HG02938 (cell line): Measurements from ENCODE around the gene COX7A1.
"Not testable (repeated sequence)": the region's sequence is repeated elsewhere in the genome, so short reads cannot be mapped to it uniquely, and the experiment has no call there.

Experiments
- ATAC-seq: cut with Tn5 transposase; IDR thresholded peaks from one replicate; pipeline ENCODE4 v1.9.1; 2021; ENCODE audit warnings: mild to moderate bottlenecking, moderate library complexity; ENCODE audit not compliant: unreplicated experiment

The COX7A1 gene

DNA sequence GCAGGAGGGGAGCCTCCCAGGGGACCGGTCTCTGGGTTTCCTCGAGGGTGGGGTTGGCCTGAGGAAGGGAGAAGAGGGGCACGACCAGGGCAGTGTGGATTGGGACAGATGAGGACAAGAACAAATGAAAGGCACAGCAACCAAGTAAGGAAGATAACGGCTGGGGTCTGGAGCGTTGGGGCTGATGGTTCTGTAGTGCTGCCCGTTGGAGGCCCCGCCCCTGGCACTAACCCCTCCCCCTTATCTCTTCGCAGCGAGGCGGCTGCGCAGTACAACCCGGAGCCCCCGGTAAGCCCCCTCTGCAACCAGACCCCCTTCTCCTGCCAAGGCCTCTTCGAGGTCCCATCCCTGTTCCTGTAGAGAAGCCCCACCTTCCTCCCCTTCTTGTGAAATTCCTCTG is 10.2 kb downstream of the COX7A1 start:
- no peak for ATAC-seq

DNA sequence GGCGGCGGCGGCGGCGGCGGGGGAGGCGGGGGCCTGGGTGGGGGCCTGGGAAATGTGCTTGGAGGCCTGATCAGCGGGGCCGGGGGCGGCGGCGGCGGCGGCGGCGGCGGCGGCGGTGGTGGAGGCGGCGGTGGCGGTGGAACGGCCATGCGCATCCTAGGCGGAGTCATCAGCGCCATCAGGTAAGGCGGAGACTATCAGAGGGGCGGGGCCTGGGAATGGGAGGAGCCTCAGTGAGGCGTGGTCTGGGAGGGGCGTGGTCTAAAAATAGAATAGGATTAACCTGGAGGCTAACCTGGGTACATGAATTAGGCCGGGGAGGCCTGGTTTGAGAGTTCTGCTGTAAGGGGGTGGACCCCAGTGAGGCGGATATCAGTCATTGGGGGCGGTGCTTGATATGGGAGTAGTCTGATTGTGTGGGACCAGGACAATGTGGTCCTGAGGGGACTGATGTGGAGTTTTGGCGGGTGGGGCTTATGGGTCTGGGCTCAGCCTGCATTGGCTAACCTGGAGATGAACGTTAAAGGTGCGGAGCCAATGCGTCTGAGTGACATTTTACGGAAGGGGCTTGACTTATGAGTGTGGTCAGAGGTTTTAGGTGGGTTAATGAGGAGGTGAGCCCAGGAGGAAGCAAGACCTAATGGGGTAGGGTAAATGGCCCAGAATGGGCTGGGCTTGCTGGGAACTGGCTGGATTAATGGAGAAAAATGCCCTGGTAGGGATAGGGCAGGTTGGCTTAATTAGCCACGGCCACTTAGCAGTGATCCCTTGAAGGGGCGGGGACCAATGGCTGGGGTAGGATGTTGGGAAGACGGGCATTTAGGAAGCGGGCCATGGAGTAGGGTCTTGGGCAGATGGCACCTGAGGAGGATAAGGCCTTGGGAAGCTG is 11.0 kb downstream of the COX7A1 start:
- ATAC-seq: no peak

DNA sequence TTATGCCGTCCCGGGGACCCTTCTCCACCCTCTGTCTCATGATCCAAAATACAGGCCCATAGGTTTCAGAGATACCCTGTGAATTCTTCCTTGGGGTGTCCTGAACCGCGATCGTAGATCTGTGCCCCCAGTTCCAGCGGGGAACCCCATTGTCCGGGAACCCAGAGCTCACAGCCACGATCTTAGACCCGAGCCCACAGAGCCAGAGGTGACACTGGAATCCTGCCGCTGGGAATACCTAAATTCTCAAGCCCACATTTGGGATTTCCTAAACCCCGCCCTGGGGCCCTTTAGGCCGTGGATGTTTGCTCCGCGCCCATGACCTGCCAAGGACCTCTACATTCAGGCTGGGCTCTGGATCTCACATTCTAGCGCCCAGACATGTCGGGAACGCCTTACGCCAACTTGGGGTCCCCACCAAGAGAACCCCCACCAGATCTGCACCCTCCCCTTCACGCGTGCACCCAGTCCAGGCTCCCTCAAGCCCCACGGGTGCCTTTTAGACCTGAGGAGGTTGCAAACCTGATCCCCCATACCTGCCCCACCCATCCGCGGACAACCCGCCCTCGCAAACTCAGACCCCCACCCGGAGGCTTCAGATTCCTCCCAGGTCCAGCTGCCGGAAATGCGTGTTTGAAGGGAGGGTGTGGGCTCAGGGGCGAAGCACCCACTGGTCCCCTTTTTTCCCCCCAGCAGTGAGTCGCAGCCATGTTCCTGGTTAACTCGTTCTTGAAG is 11.8 kb downstream of the COX7A1 start:
- ATAC-seq: no peak

DNA sequence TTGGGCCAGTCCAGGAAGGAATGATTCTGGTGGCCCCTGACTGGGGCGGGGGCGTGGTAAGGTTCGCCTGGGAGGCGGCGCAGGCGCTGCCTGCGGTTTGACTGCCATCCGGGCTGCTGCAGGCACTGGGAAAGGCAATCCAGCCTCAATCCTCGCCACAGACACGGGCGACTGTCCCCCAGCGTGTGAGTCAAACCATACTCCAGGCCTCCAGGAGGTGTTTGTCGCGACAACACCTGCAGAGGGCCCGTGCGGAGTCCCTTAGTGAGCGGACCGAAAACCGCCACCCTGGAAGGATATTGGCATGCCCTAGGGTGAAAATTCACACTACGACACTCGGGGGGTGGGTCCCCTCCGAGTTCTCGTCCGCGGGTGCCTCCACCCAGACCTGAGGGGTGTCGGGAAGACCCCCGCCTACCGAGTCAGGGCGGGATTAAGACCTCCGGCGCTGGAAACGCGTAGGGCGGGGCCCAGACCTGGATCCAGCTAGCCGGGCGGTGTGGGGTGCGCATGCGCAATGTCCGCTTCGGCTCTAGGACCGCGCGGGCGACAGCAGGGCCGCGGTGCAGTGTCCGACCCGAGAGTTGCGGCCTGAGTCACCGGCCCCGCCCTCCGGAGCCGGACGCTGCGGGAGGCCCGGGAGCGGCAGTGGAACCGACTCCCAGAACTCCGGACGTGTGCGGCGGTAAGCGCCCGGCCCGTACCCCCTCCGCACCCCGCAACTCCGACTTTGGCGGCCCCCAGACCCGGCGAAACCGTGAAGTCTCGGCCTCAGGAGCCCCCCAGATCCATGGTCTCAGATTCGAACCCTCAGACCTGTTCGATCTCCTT is 12.6 kb downstream of the COX7A1 start, which contains the start of gene CAPNS1:
TSS of gene CAPNS1 (plus strand) at position 594 of the 831 bp plus-strand sequence. CDS start 946 bp downstream, outside the sequence.
- peak; percentile 75 for ATAC-seq

DNA sequence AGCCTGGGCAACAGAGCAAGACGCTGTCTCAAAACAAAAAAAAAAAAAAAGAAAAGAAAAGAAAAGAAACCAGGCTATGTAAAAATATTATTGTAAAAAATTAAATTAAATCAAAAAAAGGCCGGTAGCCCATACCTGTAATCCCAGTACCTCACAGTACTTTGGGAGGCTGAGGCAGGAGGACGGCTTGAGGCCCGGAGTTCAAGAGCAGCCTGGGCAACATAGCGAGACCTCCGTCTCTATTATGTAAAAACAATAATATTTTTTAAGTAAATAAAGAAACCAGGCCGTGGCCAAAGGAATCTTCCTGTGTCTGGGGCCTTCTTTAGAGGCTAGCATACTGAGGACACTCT is 13.2 kb downstream of the COX7A1 start:
- no peak for ATAC-seq

DNA sequence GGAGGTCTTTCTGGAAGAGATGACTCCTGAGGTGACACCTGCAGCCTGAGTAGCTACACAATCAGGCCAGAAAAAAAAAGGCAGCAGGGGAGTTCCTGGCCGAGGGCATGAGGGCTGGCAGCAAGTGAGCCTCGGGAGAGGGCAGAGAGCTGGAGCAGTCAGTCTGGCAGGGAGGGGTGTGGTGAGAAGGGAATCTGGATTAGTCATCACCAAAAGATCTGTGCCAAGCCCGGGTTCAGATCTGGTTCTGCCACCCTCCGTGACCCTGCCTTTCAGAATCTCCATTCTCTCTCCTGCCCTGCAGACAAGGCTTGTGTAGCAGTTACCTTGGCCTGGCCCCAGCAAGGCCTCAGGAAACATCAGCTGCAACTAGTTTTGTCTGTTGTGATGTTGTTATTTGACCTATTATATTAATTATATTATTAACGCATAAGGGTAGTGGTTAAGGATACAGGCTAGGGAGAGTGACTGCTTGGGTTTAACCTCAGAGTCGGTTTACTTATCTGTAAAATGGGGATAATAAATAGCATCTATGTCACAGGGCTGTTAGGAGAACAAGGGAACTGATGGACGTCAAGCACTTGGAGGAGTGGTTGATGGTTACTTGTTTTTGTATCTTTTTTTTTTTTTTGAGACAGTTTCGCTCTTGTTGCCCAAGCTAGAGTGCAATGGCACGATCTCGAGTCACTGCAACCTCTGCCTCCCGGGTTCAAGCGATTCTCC is 15.1 kb downstream of the COX7A1 start:
- no peak for ATAC-seq

DNA sequence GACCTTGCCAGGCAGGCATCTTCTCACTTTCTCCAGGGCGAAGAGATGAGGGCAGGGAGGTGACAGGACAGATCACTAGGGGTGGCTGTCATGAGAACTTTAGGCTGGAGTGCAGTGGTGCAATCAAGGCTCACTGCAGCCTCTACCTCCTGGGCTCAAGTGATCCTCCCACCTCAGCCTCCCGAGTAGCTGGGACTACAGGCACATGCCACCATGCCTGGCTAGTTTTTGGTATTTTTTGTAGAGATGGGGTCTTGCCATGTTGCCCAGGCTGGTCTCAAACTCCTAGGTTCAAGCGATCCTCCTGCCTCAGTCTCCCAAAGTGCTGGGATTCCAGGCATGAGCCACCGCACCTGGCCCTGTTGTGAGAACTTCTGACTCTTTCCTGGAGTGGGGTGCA is 17.4 kb downstream of the COX7A1 start:
- not testable (repeated sequence) for ATAC-seq

DNA sequence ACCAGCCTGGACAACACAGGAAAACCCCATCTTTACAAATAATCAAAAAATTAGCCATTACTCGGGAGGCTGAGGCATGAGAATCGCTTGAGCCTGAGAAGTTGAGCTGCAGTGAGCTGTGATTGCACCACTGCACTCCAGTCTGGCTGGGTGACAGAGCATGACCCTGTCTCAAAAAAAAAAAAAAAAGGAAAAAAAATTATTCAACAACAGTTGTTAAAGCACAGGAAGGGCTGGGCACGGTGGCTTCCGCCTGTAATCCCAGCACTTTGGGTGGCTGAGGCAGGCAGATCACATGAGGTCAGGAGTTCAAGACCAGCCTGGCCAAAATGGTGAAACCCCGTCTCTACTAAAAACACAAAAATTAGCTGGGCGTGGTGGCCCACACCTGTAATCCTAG is 21.0 kb downstream of the COX7A1 start:
- not testable (repeated sequence) for ATAC-seq

DNA sequence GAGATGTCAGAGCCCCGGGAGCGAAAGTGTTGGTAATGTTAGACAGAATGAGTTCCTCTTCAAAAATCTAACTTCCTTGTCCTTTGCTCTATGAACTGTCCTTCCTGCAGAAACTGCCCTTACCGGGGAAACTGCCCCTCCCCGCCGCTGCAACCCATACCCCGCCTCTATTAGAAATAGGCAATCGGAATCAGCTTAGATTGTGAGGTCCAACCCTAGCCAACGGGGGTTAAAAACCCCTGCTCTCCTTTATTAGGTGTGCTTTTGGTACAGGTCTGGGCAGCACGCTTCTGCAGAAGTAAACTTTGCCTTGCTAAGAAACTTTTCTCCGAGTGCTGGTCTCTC is 23.9 kb downstream of the COX7A1 start:
- no peak for ATAC-seq

DNA sequence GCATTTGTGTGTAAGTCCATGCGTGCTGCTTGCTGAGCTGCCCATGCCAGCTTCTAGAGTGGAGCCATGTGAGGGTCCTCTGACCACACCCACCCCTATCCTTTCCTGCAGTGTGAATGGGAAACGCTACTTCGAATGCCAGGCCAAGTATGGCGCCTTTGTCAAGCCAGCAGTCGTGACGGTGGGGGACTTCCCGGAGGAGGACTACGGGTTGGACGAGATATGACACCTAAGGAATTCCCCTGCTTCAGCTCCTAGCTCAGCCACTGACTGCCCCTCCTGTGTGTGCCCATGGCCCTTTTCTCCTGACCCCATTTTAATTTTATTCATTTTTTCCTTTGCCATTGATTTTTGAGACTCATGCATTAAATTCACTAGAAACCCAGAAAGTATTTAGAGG is 26.7 kb downstream of the COX7A1 start:
- ATAC-seq: no peak

DNA sequence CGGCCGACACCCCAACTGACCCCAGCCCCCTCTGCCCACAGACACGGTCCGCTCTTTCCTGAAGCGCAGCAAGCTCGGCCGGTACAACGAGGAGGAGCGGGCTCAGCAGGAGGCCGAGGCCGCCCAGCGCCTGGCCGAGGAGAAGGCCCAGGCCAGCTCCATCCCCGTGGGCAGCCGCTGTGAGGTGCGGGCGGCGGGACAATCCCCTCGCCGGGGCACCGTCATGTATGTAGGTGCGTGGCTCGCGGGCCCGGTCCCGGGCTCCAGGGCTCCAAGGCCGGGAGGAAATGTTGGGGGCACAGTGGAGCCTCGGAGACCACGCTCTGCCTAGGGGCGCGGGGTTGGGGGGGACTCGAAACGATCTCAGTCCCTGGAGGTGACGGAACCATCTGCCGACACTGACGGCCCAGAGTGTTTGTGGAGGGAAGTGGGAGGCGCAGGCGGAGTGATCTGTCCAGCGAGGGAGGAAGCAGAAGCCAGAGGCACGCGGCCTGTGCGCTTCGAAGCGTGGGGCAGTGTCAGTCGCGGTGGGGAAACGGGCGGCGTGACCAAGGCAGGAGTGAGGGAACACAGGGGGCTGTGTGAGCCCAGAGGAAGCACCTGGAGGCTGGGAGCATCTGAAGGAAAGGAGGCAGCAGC is 30.6 kb downstream of the COX7A1 start:
- ATAC-seq: no peak

DNA sequence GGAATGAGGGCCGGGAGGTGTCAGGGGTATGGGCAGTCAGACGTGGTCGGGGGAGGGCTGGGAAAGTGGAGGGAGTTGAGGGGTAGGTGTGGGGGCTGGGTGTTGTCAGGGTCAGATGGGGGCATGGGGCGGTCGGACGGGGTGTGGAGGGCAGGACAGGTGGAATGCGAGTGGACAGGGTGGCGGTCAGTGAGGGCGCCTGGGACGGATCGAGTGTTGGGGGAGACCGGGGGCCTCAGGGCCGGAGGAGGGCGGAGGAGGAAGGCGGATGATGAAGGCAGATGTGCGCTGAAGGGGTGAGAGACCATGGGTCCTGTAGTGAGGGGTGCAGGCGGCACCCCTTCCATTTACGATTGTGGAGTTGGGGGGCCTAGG is 31.3 kb downstream of the COX7A1 start:
- no peak for ATAC-seq

DNA sequence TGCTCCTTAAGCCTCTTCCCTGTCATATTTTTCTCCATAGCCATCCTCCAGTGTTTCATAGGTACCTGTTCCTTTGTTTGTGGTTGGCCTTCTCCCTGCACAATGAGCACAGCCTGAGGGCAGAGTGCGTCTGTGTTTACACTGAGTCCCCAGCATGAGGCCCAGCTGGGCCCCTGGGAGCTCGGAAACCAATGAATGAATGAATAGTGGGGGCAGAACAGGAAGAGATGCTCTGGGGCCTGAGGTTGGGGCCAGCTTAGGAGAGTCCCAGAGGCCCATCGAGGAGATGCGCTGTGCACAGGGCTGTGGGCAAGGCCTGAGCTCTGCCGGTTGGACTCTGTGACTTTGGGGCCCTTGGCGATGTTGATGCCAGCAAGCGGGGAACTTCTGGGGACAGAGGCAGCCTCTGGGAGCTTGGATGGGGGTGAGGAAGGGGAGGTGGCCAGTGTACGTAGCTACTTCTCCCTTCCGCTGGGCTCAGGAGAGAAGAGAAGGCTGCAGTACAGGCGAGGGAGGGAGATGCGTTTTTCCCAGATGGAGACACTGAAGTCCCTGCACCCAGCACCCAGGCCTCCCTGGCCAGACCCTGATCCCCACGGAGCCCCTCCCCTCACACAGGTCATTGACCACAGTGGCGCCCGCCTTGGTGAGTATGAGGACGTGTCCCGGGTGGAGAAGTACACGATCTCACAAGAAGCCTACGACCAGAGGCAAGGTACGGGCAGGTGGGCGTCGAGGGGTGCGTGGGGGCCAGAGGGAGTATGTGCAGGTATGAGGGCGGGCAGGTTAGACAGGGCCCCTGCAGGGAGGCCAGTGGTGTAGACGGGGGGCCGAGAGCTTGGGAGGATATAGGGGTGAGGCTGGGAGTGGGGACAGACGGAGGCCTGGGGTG is 31.9 kb downstream of the COX7A1 start:
- no peak for ATAC-seq

DNA sequence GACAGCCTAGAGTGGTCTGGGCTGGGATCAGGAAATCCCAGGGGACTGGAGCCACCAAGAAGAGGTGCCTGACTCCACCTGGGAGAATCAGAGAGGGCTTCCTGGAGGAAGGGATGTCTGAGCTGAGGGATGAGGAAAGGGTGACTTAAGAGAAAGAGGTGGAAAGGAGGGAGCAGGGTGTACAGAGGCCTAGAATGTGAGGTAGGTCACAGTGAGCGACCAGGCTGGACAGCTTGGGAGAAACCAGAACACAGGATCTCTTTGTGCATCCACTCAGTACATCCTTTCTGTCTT is 36.0 kb downstream of the COX7A1 start:
- ATAC-seq: no peak

DNA sequence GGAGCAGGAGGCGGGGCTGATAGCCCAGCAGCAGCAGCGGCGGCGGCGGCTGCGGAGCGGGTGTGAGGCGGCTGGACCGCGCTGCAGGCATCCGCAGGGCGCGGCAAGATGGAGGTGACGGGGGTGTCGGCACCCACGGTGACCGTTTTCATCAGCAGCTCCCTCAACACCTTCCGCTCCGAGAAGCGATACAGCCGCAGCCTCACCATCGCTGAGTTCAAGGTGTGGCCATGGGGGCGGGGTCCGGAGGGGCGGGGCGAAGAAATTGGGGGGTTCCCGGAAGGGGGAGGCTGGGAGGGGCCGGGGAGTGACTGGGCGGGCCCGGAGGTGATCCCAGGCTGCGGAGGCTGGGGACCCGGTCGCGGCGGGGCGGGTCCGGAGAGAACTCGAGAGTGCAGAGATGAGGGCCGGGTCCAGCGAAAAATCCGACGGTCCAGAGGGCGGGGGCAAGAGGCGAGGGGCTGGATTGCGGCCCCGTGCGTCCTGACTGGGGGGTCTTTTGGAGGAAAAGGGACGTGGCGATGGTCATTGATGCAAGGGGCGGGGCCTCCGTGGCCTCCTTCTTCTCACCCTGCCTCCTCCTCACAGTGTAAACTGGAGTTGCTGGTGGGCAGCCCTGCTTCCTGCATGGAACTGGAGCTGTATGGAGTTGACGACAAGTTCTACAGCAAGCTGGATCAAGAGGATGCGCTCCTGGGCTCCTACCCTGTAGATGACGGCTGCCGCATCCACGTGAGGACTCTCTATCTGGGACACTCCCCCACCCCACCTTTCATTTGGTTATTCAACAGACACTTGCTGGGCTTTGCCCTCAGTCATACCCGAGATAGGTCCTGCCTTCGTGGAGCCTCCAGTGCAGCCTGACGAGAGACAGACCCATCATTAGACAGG is 36.5 kb downstream of the COX7A1 start, which contains the start of gene TBCB:
TSS of gene TBCB (plus strand) at position 16 of the 891 bp plus-strand sequence. CDS start at position 109, 93 bp downstream.
- ATAC-seq: peak; percentile 26

DNA sequence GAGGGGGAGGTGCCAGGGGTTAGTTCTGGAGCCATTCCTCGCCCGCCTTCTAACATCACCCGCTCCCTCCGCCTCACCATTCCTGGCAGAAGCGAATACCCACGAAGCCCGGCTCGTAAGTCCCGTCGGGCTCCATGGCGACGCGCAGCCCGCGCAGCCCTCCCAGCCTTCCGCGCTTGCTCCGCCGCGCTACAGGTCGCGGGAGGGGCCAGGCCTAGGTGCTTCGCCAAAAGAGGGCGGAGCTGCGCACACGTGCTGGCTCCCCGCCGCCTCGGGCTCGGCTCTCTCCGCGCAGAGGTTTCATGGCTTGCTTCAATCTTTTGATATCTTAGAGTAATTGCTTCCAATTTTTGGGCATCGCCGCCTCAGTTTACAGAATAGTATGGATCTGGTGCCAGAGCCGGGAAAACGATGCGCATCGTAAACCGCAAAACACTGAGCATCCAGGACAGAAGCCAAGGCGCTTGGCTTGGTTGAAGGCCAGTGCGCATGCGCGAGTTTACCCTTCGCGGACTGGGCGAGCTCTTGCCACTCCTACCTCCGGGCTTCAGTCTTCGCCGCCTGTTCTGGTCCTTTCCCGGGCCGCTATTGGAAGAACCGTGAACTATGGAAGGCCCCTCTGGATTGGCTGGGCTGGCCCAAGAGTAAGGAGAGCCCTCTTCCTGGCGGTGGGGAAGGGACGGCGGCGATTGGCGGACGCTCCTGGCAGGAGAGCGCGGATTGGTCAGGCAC is 37.4 kb downstream of the COX7A1 start, which contains the start of gene POLR2I:
TSS of gene POLR2I (minus strand) at position 155 of the 732 bp plus-strand sequence. CDS start at position 136, 19 bp downstream.
- ATAC-seq: peak; percentile 77

DNA sequence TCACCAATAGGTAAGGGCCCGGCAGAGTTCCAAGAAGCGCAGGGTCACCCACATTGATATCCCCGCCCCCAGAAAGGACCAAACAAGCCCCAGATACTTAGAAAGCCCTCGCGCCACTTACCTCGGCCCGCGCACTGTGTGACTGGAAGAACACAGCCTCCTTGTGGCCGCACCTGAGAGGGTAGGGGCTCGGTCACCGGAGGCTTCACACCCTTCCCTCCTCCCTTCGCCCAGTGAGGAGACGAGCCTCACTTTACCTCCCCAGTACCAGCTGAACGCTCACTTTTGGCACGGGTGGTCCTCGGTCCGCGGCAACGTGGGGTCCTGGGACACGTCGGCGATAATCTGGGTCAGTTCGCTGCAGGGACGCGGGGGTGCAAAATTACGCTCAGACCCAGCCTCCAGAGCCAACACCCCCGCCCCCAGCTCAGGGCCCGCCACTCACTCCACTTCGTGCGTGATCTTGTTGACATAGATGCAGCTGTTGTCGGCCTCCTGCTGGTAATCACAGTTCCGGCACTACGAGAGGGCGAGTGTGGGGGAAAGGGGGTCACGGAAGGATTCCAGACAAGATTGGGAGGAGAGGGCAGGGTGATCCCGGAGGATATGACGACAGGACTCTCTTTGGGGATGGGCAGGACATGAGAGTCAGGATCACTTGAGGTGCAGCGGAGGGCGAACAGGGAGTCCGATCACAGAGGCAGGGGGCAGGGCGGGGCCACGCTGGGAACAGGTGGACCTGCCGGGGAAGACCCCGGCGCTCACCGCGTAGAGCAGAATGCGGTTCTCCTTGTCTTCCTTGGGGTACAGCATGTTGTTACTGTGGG is 38.1 kb downstream of the COX7A1 start:
- ATAC-seq: peak; percentile 2
